ENCODE measurements around the gene LRRC7. TPM values are rescaled to one million over a fixed set of nuclear protein-coding genes. Genes with fewer than 3 reads are reported as not detected.

LRRC7 gene
- polyA plus RNA-seq, 1 experiment = not detected

GRCh38 chr1:69787151-69787550, 219.4 kb downstream of the LRRC7 start:
- CTCF ChIA-PET = interaction anchor here (0.6 kb wide), 1 partner anchor 34 kb away, joined by 3 read pairs; no protein-coding TSS in a partner anchor
- TF ChIP-seq, protein P1, sequence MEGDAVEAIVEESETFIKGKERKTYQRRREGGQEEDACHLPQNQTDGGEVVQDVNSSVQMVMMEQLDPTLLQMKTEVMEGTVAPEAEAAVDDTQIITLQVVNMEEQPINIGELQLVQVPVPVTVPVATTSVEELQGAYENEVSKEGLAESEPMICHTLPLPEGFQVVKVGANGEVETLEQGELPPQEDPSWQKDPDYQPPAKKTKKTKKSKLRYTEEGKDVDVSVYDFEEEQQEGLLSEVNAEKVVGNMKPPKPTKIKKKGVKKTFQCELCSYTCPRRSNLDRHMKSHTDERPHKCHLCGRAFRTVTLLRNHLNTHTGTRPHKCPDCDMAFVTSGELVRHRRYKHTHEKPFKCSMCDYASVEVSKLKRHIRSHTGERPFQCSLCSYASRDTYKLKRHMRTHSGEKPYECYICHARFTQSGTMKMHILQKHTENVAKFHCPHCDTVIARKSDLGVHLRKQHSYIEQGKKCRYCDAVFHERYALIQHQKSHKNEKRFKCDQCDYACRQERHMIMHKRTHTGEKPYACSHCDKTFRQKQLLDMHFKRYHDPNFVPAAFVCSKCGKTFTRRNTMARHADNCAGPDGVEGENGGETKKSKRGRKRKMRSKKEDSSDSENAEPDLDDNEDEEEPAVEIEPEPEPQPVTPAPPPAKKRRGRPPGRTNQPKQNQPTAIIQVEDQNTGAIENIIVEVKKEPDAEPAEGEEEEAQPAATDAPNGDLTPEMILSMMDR (IDR thresholded peaks at IDR 0.05; ENCODE audit: low read depth, low read length) = no peak

GRCh38 chr1:69791311-69791710, 223.6 kb downstream of the LRRC7 start:
- DNase-seq (ENCODE audit: low read depth, low spot score) = no peak
- ChIA-PET CTCF (no interaction called here), POLR2A (no interaction called here)
- no peak overlapping the region for H3K4me3 ChIP-seq (ENCODE audit: low read depth, low read length)
- no peaks in the 10 kb centered on the region for H3K9me3 ChIP-seq (ENCODE audit: control insufficient read depth, insufficient read depth, low read length)
- no peaks in the 10 kb centered on the region for H3K27me3 ChIP-seq (ENCODE audit: control insufficient read depth, insufficient read depth, low read length)
- TF ChIP-seq, protein P1 (IDR thresholded peaks at IDR 0.05; ENCODE audit: low read depth, low read length) = no peak
- no peak overlapping the region for H3K27ac ChIP-seq (ENCODE audit: low read depth, low read length)

More at GRCh38 chr1:69787151-69787550, 219.4 kb downstream of the LRRC7 start:
- no peaks in the 10 kb centered on the region for H3K9me3 ChIP-seq (ENCODE audit: control insufficient read depth, insufficient read depth, low read length)
- H3K27ac ChIP-seq (ENCODE audit: low read depth, low read length) = no peak overlapping the region
- no peak for DNase-seq (ENCODE audit: low read depth, low spot score)
- H3K4me3 ChIP-seq (ENCODE audit: low read depth, low read length) = no peak overlapping the region
- POLR2A ChIA-PET = no interaction called here
- H3K27me3 ChIP-seq (ENCODE audit: control insufficient read depth, insufficient read depth, low read length) = no peaks in the 10 kb centered on the region

GRCh38 chr1:69794831-69795230, 227.1 kb downstream of the LRRC7 start:
- H3K4me3 ChIP-seq (ENCODE audit: low read depth, low read length) = no peak overlapping the region
- H3K27me3 ChIP-seq (ENCODE audit: control insufficient read depth, insufficient read depth, low read length) = no peaks in the 10 kb centered on the region
- TF ChIP-seq, protein P1 (IDR thresholded peaks at IDR 0.05; ENCODE audit: low read depth, low read length) = no peak
- no peak overlapping the region for H3K27ac ChIP-seq (ENCODE audit: low read depth, low read length)
- POLR2A ChIA-PET = no interaction called here
- CTCF ChIA-PET = no interaction called here
- no peak for DNase-seq (ENCODE audit: low read depth, low spot score)
- no peaks in the 10 kb centered on the region for H3K9me3 ChIP-seq (ENCODE audit: control insufficient read depth, insufficient read depth, low read length)

DNA sequence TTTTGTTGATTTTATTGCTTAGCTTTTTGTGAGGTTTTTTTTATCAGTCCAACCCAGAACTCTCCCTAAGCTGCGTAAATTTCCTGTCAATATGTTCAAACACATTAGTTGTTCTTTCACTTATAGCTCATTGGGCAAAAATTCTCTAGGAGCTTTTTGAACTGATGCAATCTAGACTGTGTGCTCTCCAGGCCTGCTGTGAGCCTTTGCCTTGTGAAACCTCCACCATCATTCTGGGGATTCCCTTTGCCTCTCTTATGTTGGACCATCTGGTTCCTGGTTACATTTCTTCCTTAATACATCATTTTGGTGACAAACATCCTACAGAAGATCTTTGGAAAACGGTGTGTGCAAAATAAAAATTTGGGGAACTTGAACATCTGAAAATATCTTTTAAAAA, 247.2 kb downstream of the LRRC7 start:
- POLR2A ChIA-PET = no interaction called here
- TF ChIP-seq, protein P1 (IDR thresholded peaks at IDR 0.05; ENCODE audit: low read depth, low read length) = no peak
- H3K4me3 ChIP-seq (ENCODE audit: low read depth, low read length) = no peak overlapping the region
- no peak for DNase-seq (ENCODE audit: low read depth, low spot score)
- H3K9me3 ChIP-seq (ENCODE audit: control insufficient read depth, insufficient read depth, low read length) = no peaks in the 10 kb centered on the region
- no peak overlapping the region for H3K27ac ChIP-seq (ENCODE audit: low read depth, low read length)
- H3K27me3 ChIP-seq (ENCODE audit: control insufficient read depth, insufficient read depth, low read length) = no peaks in the 10 kb centered on the region
- CTCF ChIA-PET = no interaction called here

DNA sequence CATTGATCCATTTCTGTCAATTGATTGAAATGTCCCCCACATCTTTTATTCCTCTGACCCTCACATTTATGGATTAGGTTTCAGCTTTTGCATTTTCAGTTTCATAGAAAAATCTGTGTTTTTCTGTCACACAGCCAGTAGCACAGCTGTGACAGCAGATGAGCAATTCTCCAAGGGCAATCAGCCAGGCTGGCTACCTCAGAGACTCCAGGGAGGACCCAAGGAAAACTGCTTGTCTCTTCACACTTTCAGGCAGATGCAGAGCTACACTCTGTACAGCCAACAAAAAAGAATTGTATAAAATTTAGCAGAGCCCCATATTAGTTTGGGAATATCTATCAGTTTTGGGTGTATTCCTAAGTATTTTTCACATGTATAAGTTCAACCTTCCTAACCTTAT, 257.2 kb downstream of the LRRC7 start:
- POLR2A ChIA-PET = no interaction called here
- CTCF ChIA-PET = interaction anchor here (0.7 kb wide), 1 partner anchor 318 kb away, joined by 5 read pairs; no protein-coding TSS in a partner anchor
- Histone ChIP-seq H3K27me3 (ENCODE audit: control insufficient read depth, insufficient read depth, low read length) (no peaks in the 10 kb centered on the region), H3K9me3 (ENCODE audit: control insufficient read depth, insufficient read depth, low read length) (no peaks in the 10 kb centered on the region), H3K27ac (ENCODE audit: low read depth, low read length) (no peak overlapping the region), H3K4me3 (ENCODE audit: low read depth, low read length) (no peak overlapping the region)
- DNase-seq (ENCODE audit: low read depth, low spot score) = no peak
- TF ChIP-seq, protein P1 (IDR thresholded peaks at IDR 0.05; ENCODE audit: low read depth, low read length) = no peak

All from AG04450 (cell line).